Measurements from ENCODE around the gene SELENOO. TPM values are rescaled to one million over a fixed set of nuclear protein-coding genes. Genes with fewer than 3 reads are reported as not detected.

SELENOO gene
- total RNA-seq, 1 experiment from 2014 or later, result 29.6 TPM

- TF ChIP-seq EGR1 (IDR thresholded peaks at IDR 0.05; ENCODE audit: low read depth), result no peak
Measured at GRCh38 chr22:50190941-50191741, 9.7 kb upstream of the SELENOO start (continued).

- TF ChIP-seq EGR1 (IDR thresholded peaks at IDR 0.05; ENCODE audit: low read depth) (no peak), ZFX (IDR thresholded peaks at IDR 0.05) (no peak), ZNF274 (IDR thresholded peaks at IDR 0.05; ENCODE audit: low read depth, low read length) (no peak), EZH2 (IDR thresholded peaks at IDR 0.05) (no peak), CBX3 (IDR thresholded peaks at IDR 0.05; ENCODE audit: low read depth) (no peak), REST (IDR thresholded peaks at IDR 0.05; ENCODE audit: low read depth) (no peak), POLR2AphosphoS5 (IDR thresholded peaks at IDR 0.05; ENCODE audit: low read depth, low read length) (no peak), YY1 (IDR thresholded peaks at IDR 0.05; ENCODE audit: extremely low read depth, insufficient replicate concordance, low read depth, low read length) (no peak)
- H3K4me2 ChIP-seq (ENCODE audit: low read length), result no peak overlapping the region
- intact Hi-C loops (cut with micrococcal nuclease), result no loop called here
- POLR2A ChIA-PET, result no interaction called here
- H3K9me3 ChIP-seq (ENCODE audit: control insufficient read depth in 1 of 2, insufficient read depth in 1 of 2, low read depth in 1 of 2, low read length in 2 of 2), result no peaks in the 10 kb centered on the region
- DNase-seq (ENCODE audit: low read depth, low spot score) (no peak), ATAC-seq (no peak)
- RAD21 ChIA-PET (ENCODE audit: low non-redundant PET in 1 of 2, low total read pairs in 2 of 2, uncharacterized antibody in 2 of 2, unreplicated experiment in 2 of 2), result no interaction called here
- no peak overlapping the region for H3K9ac ChIP-seq (ENCODE audit: low read length)
- CTCF ChIA-PET, result no interaction called here
- peaks cover 6% of the 10 kb centered on the region; the same call in 1 of the 2 replicates for H4K20me1 ChIP-seq (ENCODE audit: insufficient read depth)
- peak overlapping the region; percentile 27; the same call in 1 of the 2 replicates for H3K27ac ChIP-seq (ENCODE audit: low read depth, low read length)
- H3K4me3 ChIP-seq (replicated peaks in 1 of 2; ENCODE audit: low read depth in 1 of 2, low read length in 2 of 2), result no peak overlapping the region
- H2AFZ ChIP-seq (ENCODE audit: low read depth, low read length, poor library complexity, severe bottlenecking), result no peak overlapping the region
- H3K4me1 ChIP-seq (ENCODE audit: control insufficient read depth in 1 of 2, insufficient read depth in 2 of 2, low read length in 2 of 2), result peaks cover 15 to 31% of the 10 kb centered on the region in 2 experiments
- no peaks in the 10 kb centered on the region for H3K27me3 ChIP-seq (ENCODE audit: insufficient read depth, low read length)
- peaks cover 2 to 20% of the 10 kb centered on the region in 2 experiments; a peak in 3 of 4 replicates for H3K36me3 ChIP-seq (ENCODE audit: control insufficient read depth in 1 of 2, insufficient read depth in 2 of 2, low read length in 2 of 2)
- H3K79me2 ChIP-seq (ENCODE audit: insufficient read depth, low read length), result peaks cover 68% of the 10 kb centered on the region
- BruUV-seq (replicated peaks), result no TSS peak
- H3K9me2 ChIP-seq (ENCODE audit: insufficient read depth), result no peaks in the 10 kb centered on the region
Measured at GRCh38 chr22:50192436-50193204, 8.2 kb upstream of the SELENOO start.

Data from HCT116 (cell line).